SK-N-MC (cell line): Measurements from ENCODE around the gene COL20A1.

Experiments used
- DNase-seq: peaks from one replicate; pipeline ENCODE4 v3.0.0-alpha.2; 2011; ENCODE audit warnings: low read depth, low spot score
- H3K27ac ChIP-seq: fragments of 200-600 bp; sonication (generic); 2 replicates; pipeline ENCODE4 v1.5.1; 2016; ENCODE audit warnings: mixed run types
- H3K36me3 ChIP-seq: fragments of 200-600 bp; sonication (generic); 2 replicates; pipeline ENCODE4 v1.6.1; 2017; ENCODE audit warnings: antibody characterized with exemption, low read length, mixed read lengths; ENCODE audit not compliant: insufficient read depth
- H3K4me3 ChIP-seq: fragments of 200-600 bp; sonication (generic); 2 replicates; pipeline ENCODE4 v1.5.1; 2016
- H3K9ac ChIP-seq: fragments of 200-600 bp; sonication (generic); 2 replicates; pipeline ENCODE4 v1.8.0; 2017; ENCODE audit warnings: mixed run types, mixed read lengths; ENCODE audit not compliant: insufficient read length
- H3K9me3 ChIP-seq: fragments of 200-600 bp; sonication (generic); 2 replicates; pipeline ENCODE4 v1.6.1; 2017; ENCODE audit warnings: low read depth, mild to moderate bottlenecking, antibody characterized with exemption, low read length, moderate library complexity, mixed read lengths
- EZH2 ChIP-seq: fragments of 200-600 bp; sonication (generic); IDR thresholded peaks from one replicate; pipeline ENCODE4 v1.6.1; 2017; ENCODE audit warnings: antibody characterized with exemption
- FOXP2 ChIP-seq: optimal IDR thresholded peaks from 2 replicates; pipeline ENCODE3; 2011; ENCODE audit warnings: mild to moderate bottlenecking, moderate library complexity; ENCODE audit not compliant: insufficient read depth; ENCODE audit errors: extremely low read length, control extremely low read depth
- POLR2AphosphoS5 ChIP-seq: IDR thresholded peaks from 2 replicates; pipeline ENCODE4 v1.6.1; 2012; ENCODE audit warnings: mild to moderate bottlenecking, low read depth, low read length, borderline replicate concordance

The COL20A1 gene

DNA sequence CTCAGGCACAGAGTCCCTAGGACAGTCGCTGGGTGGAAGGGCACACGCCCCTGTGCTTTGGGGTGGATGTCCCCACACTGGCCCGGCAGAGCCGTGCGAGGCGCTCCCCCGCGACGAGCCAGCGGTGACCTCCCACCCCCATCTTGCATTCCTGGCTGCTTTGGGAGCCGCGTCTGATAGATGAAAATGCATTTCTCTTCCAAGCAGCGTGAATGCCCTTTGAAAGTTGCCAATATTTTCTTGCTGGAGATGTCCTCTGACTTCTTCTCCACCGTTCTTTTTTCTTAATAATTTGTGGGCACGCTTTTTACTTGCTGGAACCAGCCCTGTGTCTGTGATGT lies 29.9 kb downstream of the COL20A1 start:
- no peak overlapping the region for H3K9ac ChIP-seq
- H3K36me3 ChIP-seq: no peaks in the 10 kb centered on the region
- H3K27ac ChIP-seq: no peak overlapping the region
- no peak overlapping the region for H3K4me3 ChIP-seq
- TF ChIP-seq POLR2AphosphoS5 (no peak), EZH2 (no peak), FOXP2 (no peak)
- DNase-seq: no peak
- no peaks in the 10 kb centered on the region for H3K9me3 ChIP-seq

- Histone ChIP-seq H3K36me3 (no peaks in the 10 kb centered on the region), H3K9ac (no peak overlapping the region), H3K27ac (no peak overlapping the region), H3K4me3 (no peak overlapping the region), H3K9me3 (no peaks in the 10 kb centered on the region)
- TF ChIP-seq EZH2: no peak
- DNase-seq: no peak
Measured at GRCh38 chr20:63323357-63323981, 30.5 kb downstream of the COL20A1 start.

DNA sequence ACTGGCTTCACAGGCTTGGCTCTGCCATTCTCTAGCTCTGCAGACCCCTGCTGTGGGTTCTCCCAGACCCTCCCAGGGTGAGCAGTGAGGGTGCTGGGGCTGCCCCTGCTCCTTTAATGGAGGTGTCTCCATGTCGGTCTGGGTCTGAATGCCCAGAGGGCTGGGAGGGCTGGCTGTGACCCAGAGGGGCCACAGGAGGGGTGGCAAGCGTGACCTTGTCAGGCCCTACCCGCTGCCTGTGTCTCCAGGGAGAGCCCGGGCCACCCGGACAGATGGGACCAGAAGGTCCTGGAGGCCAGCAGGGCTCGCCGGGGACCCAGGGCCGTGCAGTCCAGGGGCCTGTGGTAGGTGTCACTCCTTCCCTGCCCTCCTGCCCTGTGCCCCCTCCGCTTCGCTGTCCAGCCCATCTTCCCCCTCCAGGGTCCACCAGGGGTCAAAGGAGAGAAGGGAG lies 32.1 kb downstream of the COL20A1 start:
- H3K36me3 ChIP-seq: no peaks in the 10 kb centered on the region
- H3K27ac ChIP-seq: no peak overlapping the region
- TF ChIP-seq EZH2: no peak
- no peaks in the 10 kb centered on the region for H3K9me3 ChIP-seq
- H3K9ac ChIP-seq: no peak overlapping the region
- no peak overlapping the region for H3K4me3 ChIP-seq
- no peak for DNase-seq

GRCh38 chr20:63325554-63326313 lies 32.7 kb downstream of the COL20A1 start:
- TF ChIP-seq EZH2: no peak
- TF ChIP-seq FOXP2: no peak
- TF ChIP-seq POLR2AphosphoS5: no peak
- H3K27ac ChIP-seq: no peak overlapping the region
- no peak for DNase-seq
- no peak overlapping the region for H3K4me3 ChIP-seq
- H3K9ac ChIP-seq: no peak overlapping the region
- no peaks in the 10 kb centered on the region for H3K9me3 ChIP-seq
- H3K36me3 ChIP-seq: no peaks in the 10 kb centered on the region

DNA sequence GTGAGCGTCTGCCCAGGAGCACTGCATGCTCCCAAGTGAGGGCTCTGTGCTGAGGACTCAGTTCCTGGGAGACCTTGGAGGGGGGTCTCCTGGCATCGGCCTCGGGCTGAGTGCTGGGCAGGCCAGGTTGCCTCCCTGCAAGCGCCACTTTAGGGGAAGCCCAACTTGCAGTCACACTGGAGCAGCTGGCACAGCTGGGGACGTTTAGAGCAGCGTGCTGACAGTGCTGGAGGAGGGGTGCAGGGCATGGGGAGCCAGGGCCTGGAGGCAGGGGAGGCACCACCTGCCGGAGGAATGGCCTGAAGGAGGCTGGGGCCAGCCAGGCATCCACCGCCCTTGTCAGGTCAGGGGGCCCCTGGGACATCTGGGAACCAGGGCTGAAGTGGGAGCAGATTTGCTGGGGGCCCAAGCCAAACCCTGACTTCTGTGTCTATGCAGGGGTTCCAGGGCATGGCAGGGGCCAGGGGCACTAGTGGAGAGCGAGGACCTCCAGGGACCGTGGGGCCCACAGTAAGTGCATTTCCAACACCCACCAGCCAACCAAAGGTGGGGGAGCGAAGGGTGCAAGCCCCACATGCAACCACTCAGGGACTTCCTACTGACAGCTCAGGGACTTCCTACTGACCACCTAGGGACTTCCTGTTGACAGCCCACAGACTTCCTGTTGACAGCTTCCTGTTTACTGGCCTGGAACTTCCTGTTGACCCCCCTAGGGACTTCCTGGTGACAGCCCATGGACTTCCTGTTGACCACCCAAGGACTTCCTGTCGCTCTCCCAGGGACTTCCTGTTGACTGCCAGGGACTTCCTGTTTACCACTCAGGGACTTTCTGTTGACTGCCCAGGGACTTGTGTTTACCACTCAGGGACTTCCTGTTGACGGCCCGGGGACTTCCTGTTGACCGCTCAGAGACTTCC lies 33.6 kb downstream of the COL20A1 start:
- Histone ChIP-seq H3K36me3 (no peaks in the 10 kb centered on the region), H3K4me3 (no peak overlapping the region), H3K27ac (no peak overlapping the region), H3K9me3 (no peaks in the 10 kb centered on the region), H3K9ac (no peak overlapping the region)
- TF ChIP-seq POLR2AphosphoS5: no peak
- TF ChIP-seq FOXP2: peak; percentile 90
- TF ChIP-seq EZH2: no peak
- no peak for DNase-seq

GRCh38 chr20:63327231-63327745 lies 34.3 kb downstream of the COL20A1 start:
- no peaks in the 10 kb centered on the region for H3K9me3 ChIP-seq
- H3K4me3 ChIP-seq: no peak overlapping the region
- TF ChIP-seq POLR2AphosphoS5: no peak
- TF ChIP-seq FOXP2: no peak
- no peak for TF ChIP-seq EZH2
- H3K27ac ChIP-seq: no peak overlapping the region
- no peak for DNase-seq
- H3K9ac ChIP-seq: no peak overlapping the region
- H3K36me3 ChIP-seq: no peaks in the 10 kb centered on the region

- TF ChIP-seq EZH2 (no peak), FOXP2 (no peak), POLR2AphosphoS5 (no peak)
- no peak for DNase-seq
Measured at GRCh38 chr20:63328026-63328700, 35.2 kb downstream of the COL20A1 start.

DNA sequence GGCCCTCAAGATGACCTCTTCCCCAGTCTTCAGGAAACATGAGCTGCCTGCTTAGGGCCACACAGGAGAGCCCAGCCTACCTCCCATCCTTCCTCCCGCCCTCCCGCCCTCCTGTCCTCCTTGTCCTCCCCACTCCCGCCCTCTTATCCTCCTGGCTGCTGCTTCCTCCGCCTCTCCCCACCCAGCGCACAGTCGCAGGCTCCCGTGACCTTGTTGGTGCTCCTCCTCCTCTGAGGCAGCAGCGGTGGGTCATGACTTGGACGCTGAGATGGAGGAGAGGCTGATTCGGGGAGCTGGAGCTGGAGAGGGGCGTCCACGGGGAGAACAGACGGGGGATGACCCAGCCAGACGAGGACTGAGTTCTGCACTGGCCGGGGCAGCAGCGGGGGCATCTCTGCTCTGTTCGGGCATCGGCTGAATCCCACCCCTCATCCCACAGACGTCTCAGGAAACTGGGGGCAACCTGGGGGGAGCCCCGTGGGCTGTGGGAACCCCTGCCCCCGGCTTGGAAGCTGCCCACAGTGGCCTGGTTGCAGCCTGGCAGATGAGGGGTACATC lies 35.8 kb downstream of the COL20A1 start:
- Histone ChIP-seq H3K4me3 (no peak overlapping the region), H3K9me3 (no peaks in the 10 kb centered on the region), H3K27ac (no peak overlapping the region), H3K36me3 (no peaks in the 10 kb centered on the region), H3K9ac (no peak overlapping the region)
- TF ChIP-seq POLR2AphosphoS5 (no peak), FOXP2 (no peak), EZH2 (no peak)
- DNase-seq: no peak

More at GRCh38 chr20:63328026-63328700, 35.2 kb downstream of the COL20A1 start:
- Histone ChIP-seq H3K27ac (no peak overlapping the region), H3K9me3 (no peaks in the 10 kb centered on the region), H3K4me3 (no peak overlapping the region), H3K9ac (no peak overlapping the region), H3K36me3 (no peaks in the 10 kb centered on the region)
